Stimulated activated CD4-positive, alpha-beta T cell treated with anti-CD3 and anti-CD28 coated beads, TNF-alpha, amount 100 ng/mL, for 1 hour (primary cell): Measurements from ENCODE around the gene SNN.

Experiments
- DNase-seq, 3 donors: peaks; one replicate each; pipeline ENCODE4 v3.0.0-alpha.2; 2020; ENCODE audit warnings: low read depth in 3 of 3, low spot score in 1 of 3

SNN gene

GRCh38 chr16:11677959-11678881 lies 10.0 kb downstream of the SNN start:
- DNase-seq = no peak

DNA sequence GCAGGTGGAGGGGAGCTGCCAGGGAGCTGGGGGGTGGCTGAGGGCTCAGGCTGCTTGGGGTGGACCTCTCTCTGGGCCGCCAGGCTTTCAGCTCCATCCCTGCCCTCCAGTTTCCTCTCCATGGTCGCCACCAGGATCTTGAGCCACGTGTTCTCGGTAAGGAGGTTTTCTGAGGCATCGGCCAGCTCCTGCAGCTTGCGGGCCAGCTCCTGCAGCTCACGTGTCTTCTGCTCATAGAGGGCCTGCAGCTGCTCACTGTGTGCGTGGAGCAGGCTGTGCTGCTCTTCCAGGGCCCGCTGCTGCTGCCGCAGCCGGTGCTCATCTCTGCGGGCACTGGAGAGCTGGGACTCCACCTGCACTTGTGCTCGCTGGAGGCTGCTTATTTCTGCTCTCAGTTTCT lies 11.0 kb downstream of the SNN start:
- DNase-seq = no peak

DNA sequence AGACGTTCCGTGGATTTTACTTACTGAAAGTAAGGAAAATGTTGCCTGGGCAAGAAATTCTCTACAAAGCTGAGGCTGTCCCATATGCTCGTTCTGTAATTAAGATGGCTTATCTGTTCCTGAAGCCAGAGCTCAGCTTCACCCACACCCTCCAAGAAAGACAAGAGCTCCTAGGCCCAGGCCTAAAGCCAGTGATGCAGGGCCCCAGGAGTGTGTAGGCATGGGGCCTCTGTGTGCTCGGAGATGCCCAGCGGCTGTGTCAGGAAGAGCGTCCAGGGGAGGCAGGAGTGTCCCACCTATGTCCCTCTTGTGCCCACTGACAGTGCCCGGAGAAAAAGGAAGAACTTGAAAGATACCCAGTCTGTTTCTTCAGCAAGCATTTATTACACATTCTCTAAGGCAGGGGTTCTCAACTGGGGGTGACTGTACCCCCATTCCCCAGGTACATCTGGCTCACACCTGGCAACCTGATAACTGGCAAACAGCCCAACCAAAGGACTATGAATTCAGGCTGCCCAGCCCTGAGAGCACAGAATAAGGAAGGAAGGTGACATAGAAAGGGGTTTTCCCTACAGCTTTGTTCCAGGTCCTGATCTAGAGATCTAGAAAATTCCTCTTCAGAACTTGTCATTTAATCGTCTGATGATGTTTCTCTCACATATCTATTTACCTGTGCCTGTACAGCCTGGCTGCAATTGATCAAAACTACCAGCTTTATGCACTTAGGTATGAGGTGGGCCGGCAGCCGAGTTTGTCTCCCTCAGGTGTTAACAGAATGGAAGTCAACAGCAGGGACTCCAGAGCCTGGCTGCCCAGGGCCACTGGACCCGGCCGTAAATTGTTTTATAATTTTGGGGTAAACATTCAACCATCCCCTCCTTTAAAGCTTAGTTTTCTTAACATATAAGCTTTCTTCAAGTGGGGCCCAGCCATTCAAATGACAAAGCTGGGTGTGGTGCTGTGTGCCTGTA lies 12.0 kb downstream of the SNN start:
- DNase-seq = no peak

DNA sequence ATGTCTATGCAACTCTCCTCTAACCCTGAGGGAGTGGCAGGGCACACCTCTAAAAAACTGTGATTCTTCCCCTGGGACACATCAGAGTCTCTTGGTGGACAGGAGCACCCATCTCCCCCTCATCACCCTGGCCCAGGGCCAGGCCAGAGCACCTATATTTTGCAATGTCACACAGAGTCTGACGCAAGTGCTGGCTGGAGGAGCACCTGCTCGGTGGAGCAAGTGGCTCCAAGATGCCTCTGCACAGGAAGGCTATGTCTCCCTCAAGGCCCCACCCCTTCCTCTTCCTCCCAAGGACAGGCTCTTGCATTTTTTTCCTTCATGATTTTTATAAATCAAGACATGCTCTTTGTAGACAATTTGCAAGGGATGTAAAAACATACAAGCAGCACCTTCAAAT lies 13.3 kb downstream of the SNN start:
- no peak for DNase-seq

DNA sequence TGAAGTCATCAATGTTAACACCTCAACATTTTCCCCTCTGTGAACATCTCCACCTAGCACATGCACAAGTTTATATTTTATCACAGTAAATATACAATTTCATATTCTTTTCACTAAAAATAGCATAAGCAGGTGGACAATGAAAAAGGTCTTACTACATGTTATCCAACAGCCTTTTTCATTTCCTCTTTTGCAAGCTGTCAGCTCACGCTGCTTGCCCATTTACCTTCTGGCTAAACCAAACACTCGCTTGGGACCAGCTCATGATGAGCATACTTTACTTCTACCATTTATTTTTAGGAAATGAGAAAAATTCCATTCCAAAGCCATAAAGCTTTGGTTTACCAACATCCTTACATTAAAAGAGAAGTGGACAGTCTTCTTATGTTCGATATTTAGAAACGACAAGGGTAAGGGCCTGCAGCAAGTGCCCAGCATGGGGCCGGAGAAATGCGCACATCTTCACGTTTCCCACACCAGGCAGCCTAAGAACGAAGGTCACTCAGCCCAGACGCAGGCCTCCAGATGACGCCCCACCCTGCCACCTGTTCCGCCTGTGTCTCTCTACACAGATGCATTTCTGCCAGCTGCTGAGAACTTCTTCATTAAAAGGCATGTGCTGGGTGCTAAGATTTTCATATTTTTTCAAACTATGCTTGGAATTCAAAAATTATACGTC lies 13.9 kb downstream of the SNN start:
- DNase-seq = no peak

DNA sequence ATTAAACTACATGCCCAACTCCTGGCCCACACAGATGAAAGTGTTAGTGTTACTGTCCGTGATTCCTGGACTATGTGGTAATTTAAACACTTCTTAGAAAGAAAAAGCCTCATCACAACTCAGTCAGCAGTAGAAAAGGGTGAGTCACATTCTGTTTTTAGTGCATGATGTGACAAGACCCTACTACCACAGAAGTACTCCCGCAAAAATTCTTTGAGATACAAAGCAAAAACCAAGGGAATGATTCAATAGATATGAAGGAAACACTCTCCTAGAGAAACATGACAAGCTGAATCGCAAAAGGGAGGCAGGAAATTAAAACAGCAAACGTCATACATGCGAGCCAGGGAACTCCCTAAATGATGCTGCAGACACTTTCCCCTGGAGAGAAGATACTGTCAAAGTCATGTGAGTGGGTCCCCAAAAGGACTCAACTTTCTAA lies 14.4 kb downstream of the SNN start:
- DNase-seq = no peak

GRCh38 chr16:11683145-11683544 lies 14.9 kb downstream of the SNN start:
- no peak for DNase-seq

DNA sequence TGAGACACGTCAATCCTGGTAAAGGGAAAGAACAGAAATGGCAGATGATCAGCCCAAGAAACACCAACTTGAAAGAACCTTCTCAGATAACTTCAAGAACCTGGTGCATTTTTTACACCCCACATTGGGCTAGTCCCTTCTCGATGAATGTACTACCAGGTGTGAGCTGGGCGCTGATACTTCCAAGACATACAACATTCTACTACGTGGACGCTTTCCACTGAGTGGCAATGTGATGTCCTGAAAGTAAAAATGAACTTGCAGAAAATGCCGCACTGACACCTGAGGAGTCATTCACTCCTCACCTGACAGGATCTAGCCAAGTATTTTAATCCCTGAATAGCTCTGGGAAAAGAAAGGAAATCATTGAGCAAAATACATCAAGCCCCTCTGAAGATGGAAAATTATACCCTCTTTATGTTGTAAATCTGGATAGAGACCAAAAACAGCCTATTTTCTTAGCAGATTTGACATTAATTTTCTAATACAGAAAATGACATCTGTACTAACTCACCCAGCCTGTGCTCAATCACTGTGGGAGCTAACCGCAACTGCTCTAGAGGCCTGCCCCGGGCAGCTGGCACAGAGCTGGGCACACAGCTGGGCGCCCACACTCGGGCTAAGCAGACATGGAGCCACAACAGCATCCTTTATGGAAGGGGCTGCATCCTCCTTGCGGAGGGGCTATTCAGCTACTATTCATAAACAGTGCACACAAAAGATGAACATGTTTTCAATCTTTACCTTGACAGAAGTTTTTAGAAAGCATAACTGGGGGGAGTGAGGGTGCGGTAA lies 16.2 kb downstream of the SNN start:
- no peak for DNase-seq

DNA sequence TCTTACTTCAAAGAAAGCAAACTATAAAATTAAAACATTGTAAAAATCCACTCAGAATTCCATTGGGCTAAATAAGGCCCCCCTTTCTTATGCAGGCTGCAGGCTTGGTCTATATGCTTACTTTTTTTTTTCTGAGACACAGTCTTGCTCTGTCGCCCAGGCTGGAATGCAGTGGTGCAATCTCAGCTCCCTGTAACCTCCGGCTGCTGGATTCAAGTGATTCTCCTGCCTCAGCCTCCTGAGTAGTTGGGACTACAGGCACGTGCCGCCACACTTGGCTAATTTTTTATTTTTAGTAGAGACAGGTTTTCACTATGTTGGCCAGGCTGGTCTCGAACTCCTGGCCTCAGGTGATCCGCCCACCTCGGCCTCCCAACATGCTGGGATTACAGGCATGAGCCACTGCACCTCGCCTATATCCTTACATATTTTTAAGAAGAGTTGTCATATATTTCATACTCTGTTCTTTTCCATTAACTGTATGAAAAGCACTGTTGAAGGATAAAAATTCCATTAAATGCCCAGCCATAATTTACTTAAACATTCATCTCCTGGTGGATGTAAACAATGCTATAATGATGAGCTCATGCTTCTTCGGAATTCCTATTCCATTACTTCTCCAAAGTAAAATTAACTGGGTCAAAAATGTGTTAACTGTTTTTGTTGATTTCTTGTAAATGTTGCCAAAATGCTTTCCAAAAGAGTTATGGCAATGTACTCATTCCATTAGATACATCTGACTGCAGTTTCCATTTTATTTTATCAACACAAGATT lies 17.8 kb downstream of the SNN start:
- DNase-seq = no peak

GRCh38 chr16:11686713-11687380 lies 18.6 kb downstream of the SNN start:
- DNase-seq = no peak

DNA sequence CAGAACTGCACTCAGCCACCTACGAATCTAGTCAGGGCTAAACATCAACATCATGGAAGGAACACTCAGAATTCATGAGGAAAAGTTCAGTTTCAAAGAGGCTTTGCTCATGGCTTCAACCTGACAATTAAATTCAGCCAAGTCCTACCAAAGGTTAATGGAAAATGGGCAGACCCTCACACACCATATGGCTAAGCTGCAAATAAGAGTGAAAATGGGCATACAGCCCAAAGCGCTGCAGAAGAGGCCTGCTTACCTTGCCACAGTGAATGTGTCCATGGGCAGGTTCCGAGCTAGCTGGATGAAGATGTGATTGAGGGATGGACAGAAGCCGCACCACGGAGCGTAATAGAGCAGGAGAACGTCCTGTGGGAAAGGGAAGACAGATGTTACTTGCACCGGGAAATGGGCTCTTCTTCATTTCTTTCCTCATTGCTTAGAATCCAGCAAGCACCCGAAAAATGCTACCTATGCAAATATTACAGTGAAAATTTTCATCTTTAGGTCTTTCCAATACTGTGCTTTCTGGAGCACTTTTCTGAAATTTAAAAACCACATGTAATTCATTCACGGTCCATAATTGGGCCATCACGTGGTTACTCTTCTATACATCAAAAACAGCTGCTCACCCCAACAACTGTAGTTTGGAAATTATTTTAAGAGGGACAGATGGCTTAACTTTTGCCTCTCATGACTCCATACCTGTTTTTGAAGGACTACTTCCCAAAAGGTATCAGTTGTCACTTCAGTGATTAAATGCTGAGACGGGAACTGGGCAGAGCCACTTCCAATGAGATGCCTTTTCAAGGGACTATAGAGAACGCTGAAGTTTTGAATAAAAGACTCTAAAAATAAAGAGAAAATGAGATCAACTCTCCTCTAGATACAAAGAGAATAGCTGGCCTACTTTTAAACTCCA lies 19.6 kb downstream of the SNN start:
- DNase-seq = no peak

DNA sequence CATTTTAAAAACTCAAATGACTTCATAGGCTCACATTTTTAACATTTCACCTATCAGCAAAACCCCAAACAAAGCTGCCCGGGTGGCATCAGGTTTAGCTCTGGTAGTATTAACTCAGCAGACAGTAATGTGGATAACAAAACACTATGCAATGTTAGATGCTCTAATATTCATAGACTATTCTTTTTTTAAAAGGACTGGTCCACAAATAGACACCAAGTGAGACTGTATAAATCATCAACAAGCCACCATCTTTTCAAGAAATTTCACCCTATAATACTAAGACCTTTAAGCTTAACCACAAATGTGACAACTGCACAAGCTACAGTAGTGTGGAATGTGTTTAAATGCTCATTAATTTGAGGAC lies 20.2 kb downstream of the SNN start:
- no peak for DNase-seq

DNA sequence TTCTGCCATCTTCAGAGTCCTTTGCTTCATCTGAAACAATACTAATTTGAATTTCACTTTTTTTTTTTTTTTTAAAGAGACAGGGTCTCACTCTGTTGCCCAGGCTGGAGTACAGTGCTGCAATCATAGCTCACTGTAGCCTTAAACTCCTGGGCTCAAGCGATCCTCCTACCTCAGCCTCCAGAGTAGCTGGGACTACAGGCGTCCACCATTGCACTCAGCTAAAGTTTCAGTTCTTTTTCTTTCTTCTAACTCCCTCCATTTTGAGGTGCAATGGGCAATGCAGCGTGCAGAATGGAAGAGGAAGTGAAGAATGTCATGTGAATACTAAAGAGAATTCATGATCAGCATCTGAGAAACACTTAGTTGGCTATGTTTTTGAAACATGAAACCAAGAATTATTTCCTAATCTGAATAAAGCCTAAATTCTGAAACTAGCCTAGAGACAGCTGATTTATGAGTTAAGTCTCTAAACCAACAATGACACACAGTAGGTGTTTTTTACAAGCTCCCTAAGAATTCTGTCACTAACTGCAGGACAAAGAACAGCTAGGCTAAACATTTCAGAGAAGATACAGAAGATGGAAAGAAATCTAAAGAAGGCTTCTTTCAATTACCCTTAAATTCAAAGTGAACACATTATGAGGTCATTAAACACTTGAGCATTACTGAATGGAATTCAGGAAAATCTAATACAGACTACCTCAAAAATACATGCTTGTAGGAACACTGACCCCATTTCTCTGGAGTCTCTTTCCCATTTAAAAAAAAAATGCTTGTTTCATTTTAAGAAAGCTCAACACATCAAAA lies 21.0 kb downstream of the SNN start:
- no peak for DNase-seq

- DNase-seq = no peak
These were observed 23.0 kb downstream of the SNN start for GRCh38 chr16:11691235-11691634.

GRCh38 chr16:11691771-11692170 lies 23.5 kb downstream of the SNN start:
- no peak for DNase-seq

DNA sequence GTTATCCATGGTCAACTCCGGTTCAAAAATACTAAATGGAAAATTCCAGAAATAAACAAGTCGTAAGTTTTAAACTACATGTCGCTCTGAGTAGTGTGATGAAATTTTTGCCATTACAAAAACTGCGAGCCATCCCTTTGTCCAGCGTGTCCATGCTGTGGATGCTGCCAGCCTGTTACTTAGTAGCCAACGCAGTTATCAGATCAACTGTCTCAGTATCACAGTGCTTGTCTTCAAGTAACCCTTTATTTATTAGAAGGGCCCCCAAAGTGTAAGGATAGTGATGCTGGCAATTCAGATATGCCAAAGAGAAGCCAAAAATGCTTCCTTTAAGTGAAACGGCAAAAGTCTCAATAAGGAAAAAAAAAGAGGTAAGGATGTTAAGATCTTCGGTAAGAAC lies 23.9 kb downstream of the SNN start:
- DNase-seq = no peak

GRCh38 chr16:11692651-11693050 lies 24.4 kb downstream of the SNN start:
- no peak for DNase-seq
